HCT116 (cell line): ENCODE measurements around the gene KRCC1.

Experiments used
- ATF3 ChIP-seq: IDR thresholded peaks from 2 replicates; pipeline ENCODE4 v1.6.1; 2012
- CEBPB ChIP-seq: IDR thresholded peaks from 2 replicates; pipeline ENCODE4 v1.6.1; 2012; ENCODE audit warnings: low read depth
- CTCF ChIP-seq, 3 experiments: fragments of 200-600 bp in 1 of 3; sonication (generic) in 1 of 3; IDR thresholded peaks in 2 of 3; conservative IDR thresholded peaks in 1 of 3; 2 replicates each; pipeline ENCODE4 v1.5.1; 2012 to 2017; ENCODE audit warnings: low read depth in 2 of 3, low read length in 2 of 3, antibody characterized with exemption in 1 of 3, borderline replicate concordance in 1 of 3, control low read depth in 1 of 3, mild to moderate bottlenecking in 1 of 3, mixed read lengths in 1 of 3, mixed run types in 1 of 3, moderate library complexity in 1 of 3; ENCODE audit not compliant: insufficient read depth in 1 of 3
- ELF1 ChIP-seq: IDR thresholded peaks from 2 replicates; pipeline ENCODE4 v1.6.1; 2012; ENCODE audit warnings: low read depth, borderline replicate concordance
- EZH2phosphoT487 ChIP-seq: fragments of 200-600 bp; IDR thresholded peaks from 2 replicates; pipeline ENCODE4 v1.6.1; 2018; ENCODE audit warnings: antibody characterized with exemption, borderline replicate concordance
- POLR2A ChIP-seq: IDR thresholded peaks from 2 replicates; pipeline ENCODE4 v1.7.0; 2011; ENCODE audit warnings: borderline replicate concordance; ENCODE audit not compliant: insufficient read depth, insufficient read length; ENCODE audit errors: extremely low read depth
- POLR2AphosphoS5 ChIP-seq: IDR thresholded peaks from 2 replicates; pipeline ENCODE4 v1.6.1; 2011; ENCODE audit warnings: mild to moderate bottlenecking, low read depth, low read length, moderate library complexity
- REST ChIP-seq: IDR thresholded peaks from 2 replicates; pipeline ENCODE4 v1.6.1; 2012; ENCODE audit warnings: low read depth
- SIN3A ChIP-seq: IDR thresholded peaks from 2 replicates; pipeline ENCODE4 v1.6.1; 2012; ENCODE audit warnings: low read depth
- SP1 ChIP-seq: IDR thresholded peaks from 2 replicates; pipeline ENCODE4 v1.6.1; 2012; ENCODE audit warnings: low read depth
- YY1 ChIP-seq: IDR thresholded peaks from 2 replicates; pipeline ENCODE4 v1.6.1; 2011; ENCODE audit warnings: low read length, low read depth, moderate library complexity, mild to moderate bottlenecking; ENCODE audit not compliant: insufficient replicate concordance; ENCODE audit errors: extremely low read depth
- ZNF274 ChIP-seq: fragments of 200-500 bp; sonication (Bioruptor generic); IDR thresholded peaks from 2 replicates; pipeline ENCODE4 v1.6.1; 2014; ENCODE audit warnings: mild to moderate bottlenecking, low read depth, low read length, inconsistent platforms
- TF ChIP-seq, protein P1 (sequence below): IDR thresholded peaks from 2 replicates; pipeline ENCODE4 v1.6.1; 2012

GRCh38 chr2:88097192-88097591, 41.6 kb upstream of the KRCC1 start:
- TF ChIP-seq ELF1 (no peak), CTCF (IDR thresholded peaks at IDR 0.05 in 2 of 3, conservative IDR thresholded peaks at IDR 0.05 in 1 of 3; ENCODE audit: borderline replicate concordance in 1 of 3, insufficient read depth in 1 of 3, low read depth in 2 of 3, low read length in 2 of 3) (no peak), EZH2phosphoT487 (no peak), POLR2A (no peak), SIN3A (no peak), POLR2AphosphoS5 (no peak), ZNF274 (no peak), CEBPB (no peak), SP1 (no peak), ATF3 (no peak), YY1 (no peak), REST (no peak)
- TF ChIP-seq, protein P1, sequence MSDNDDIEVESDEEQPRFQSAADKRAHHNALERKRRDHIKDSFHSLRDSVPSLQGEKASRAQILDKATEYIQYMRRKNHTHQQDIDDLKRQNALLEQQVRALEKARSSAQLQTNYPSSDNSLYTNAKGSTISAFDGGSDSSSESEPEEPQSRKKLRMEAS, result no peak
